Measurements from ENCODE around the gene ABCG2.

Gene ABCG2

DNA sequence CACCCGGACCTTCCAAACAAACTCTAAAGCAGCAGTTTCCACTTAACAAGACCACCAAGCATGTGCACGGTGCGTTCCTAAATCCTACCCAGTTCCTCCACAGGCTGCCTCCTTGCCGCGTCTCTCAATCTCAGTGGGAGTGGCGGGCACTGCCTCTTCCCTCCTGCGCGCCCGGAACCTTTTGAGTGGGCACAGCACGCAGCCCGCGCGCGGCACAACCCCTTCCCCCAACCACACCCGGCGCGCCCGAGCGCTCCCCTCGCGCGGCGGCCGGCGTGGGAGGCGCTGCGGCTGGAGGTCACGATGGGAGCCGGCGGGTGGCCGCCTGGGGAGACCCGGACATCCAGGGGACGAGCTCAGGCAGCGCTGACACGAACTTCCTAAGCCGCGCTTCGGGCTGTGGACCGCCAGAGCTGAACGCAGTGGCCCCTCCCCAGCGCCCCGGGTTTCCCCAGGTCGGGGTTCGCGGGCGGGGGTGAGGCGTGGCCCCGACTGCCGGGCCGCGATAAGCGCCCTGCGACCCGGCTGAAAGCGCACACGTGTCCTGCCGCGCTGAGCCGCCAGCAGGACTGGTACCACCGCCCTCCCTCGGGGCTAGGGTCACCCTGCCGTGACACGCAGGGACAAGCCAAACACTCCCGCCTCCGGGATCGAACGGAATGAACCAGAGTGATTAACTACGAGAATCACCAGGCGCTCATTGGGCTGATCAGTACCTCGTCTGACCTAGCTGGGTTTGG lies at the start of gene ABCG2:
Gene ABCG2 (minus strand): TSS at position 151 of the 740 bp plus-strand sequence. CDS start 18,644 bp downstream, outside the sequence.
- DNase-seq (ENCODE audit: low read depth), result no peak

DNA sequence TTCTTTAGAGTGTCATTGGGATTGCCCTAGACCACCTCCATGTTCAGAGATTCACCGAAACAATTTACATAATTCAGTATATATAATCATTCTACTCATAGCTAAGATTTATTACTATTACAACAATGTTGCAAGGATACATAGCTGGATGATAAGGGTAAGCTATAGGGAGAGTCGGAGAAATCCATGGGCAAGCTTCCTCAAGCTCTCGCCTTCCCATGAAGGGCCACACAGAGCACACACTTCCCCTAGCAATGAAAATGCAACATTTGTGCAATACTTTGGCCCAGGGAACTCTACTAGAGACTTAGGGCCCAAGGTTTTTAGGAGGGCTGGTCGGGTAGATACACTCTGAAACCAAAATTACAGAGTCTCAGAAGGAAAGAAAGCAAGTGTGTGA lies 49.7 kb upstream of the ABCG2 start:
- DNase-seq (ENCODE audit: low read depth), result no peak

DNA sequence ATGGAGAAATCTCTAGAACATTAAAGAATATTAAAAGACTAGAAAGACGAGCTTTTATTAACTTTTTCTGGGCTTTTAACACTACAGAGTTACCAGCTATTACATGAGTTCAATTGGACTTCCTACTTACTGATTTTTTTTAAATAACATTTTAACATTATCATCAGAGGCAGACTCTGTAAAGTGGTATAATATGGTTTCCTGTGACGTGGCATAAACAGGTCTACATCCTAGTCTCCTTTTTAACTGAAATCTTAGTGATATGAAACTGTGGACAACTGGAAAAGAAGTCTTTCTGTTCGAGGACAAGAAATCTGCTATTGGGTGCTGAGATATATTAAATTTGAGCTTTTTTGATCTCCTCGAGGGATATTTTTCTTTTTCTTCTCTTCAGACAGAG lies 48.7 kb upstream of the ABCG2 start:
- DNase-seq (ENCODE audit: low read depth), result no peak

DNA sequence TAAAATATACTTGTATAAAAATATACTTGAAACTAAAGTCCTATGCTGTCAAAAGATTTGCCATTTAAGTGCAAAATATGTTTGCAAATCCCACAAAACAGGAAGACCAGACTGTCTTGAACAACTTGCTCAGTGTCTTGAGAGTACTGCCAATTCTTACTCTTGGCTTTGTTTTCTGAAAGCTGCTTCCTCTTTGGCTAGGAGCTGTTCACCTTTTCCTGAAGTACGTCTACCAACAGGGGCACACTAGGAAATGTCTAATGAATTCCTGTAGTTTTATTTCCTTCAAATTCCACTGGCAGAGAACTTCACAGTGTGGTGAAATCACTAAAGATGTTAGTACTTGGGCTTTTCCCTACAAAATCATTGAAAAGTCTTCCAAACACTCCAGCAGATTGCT lies 46.4 kb upstream of the ABCG2 start:
- no peak for DNase-seq (ENCODE audit: low read depth)

DNA sequence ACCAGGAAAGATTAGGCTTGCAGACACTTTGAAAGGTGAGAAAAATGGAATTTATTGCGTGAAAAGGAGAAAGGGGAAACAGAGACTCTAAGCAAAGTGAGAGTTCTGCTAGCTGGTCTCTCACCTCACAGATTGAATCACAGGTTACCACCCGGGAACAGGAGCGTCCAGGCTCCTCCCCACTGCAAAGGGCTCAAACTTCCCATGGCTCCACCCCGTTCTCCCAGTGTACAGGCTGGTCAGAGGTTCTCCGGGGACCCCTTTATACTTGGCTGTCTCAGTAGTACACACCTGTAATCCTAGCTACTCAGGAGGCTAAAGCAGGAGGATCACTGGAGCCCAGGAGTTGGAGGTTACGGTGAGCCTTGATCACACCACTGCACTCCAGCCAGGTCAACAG lies 44.0 kb upstream of the ABCG2 start:
- no peak for DNase-seq (ENCODE audit: low read depth)

DNA sequence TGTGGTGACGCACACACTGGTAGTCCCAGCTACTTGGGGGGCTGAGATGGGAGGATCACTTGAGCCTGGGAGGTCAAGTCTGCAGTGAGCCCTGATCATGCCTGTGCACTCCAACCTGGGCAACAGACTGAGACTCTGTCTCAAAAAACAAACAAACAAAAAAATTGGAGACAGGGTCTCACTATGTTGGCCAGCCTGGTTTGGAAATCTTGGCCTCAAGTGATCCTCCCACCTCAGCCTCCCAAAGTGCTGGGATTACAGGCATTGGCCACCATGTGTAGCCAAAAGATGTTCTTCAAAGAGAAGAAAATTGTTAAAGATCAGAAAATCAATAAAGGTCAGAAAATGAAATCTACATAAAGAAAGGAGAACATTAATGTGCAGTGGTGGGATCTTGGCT lies 41.7 kb upstream of the ABCG2 start:
- DNase-seq (ENCODE audit: low read depth), result no peak

DNA sequence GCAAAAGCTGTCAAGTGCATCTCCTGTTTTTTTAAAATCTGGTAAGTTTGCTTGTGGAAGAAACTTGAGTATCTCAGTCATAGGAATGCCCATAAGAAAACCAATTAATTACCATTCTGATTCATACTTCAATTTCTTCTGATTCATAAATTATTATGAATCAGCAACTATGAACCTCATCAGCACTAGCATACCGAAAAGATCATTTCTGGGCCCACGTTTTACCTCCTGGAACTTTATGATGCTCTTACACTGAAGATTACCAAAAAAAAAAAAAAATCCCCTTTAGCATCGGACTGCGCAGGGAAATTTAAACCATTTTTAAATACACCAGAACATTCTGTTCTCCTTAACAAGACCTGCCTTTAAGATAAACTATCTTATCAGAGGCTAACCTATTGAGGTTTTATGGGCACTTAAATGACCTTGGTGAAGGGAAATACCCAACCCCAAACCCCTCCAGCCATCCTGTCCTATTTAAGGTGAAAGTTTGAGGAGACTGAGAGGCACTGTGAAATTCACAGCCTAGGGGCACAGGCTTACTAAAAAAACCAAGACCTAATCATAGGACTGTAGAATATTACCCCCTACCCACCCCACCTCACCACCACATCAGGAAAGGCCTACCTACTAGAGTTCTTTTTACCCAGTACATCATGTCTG lies 38.2 kb upstream of the ABCG2 start:
- DNase-seq (ENCODE audit: low read depth), result no peak

DNA sequence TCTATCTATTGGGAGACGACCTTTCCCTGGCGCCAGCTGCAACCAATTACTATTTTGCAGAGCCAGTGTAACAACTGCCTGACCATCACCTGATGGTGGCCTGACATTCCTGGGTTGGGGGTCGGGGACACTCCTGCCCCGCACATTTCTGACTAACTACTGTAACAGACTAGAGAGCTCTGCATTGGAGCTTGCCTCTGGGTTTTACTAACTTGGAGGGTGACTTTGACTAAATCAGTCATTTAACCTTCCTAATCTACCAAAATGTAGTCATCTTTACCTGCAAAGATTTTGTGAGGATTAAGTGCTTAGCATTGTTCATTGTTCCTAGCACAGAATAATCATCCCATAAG lies 37.5 kb upstream of the ABCG2 start:
- DNase-seq (ENCODE audit: low read depth), result no peak

DNA sequence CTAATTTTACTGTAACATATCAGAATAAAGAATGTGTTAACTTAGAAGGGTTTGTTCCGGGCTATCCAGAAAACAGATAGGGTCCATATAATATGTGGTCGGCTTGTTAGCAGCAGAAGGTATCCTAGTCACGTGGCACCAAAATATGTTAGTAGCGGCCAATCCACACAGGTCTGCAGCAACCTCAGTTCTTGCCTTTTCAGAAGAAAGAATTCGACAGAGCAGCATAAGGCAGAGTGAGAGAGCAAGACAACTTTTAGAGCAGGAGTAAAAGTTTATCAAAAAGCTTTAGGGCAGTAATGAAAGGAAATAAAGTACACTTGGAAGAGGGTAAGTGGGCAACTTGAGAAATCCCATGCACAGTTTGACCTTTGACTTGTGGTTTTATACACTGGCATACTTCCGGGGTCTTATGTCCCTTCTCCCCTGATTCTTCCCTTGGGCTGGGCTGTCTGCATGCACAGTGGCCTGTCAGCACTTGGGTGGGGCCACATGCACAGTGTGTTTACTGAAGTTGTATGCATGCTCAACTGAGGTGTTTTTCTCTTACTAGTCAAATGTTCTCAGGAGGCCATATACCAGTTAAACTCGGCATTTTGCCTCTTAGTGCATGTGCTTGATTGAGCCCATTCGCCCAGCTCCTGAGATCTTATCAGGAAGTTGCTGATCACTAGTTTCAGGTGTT lies 37.0 kb upstream of the ABCG2 start:
- no peak for DNase-seq (ENCODE audit: low read depth)

DNA sequence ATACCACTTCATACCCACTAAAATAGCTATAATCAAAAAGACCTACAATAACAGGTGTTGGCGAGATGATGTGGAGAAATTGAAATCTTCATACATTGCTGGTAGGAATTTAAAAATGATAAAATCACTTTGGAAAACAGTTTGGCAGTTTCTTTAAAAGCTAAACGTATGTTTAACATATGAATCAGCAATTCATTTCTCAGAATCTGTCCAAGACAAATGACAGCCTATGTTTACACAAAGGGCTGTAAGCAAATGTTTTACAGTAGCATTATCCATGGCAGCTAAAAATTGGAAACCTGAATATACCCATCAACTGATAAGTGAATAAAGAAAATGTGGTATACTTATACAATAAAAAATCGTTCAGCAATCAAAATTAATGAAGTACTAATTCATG lies 33.0 kb upstream of the ABCG2 start:
- DNase-seq (ENCODE audit: low read depth), result no peak

DNA sequence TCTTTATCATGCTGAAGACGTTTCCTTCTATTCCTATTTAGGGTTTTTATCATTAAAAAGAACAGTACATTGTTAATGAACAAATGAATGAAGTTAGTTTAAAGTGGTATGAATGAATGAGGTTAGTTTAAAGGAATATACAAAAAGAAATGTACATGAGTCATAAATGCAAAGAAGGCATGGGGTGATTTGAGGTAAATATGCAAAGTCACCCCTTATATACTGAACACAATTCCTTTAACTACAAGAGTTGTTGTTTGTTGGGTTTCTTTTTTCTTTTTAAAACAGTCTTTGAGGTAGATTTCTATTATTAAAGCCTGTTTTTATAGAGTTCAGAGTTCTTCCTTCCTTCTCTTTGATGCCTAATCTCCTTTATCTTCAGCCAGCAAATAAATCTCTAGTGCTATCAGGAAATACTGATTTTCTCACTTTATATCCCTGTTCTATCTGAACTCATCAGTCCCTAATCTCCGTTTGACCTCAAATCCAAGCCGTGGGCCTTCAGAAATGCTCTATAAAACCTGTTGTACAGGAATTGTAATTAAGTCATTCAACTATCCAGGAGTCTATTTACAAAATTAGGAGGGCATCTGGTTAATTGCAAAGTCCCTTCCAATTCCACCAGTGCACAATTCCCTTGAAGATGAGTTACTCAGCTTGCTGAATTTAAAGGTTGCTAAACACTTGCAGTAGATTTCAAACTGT lies 31.6 kb upstream of the ABCG2 start:
- no peak for DNase-seq (ENCODE audit: low read depth)

DNA sequence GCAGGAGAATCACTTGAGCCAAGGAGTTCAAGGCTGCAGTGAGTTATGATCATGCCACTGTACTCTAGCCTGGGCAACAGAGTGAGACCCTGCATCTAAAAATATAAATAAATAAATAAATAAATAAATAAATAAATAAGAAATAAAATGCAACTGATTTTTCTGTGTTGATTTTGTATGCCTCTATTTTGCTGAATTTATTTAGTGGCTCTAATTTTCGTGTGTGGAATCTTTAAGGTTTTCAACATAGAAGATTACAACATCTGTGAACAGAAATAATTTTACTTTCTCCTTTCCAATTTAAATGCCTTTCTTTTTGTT lies 30.9 kb upstream of the ABCG2 start:
- DNase-seq (ENCODE audit: low read depth), result no peak

DNA sequence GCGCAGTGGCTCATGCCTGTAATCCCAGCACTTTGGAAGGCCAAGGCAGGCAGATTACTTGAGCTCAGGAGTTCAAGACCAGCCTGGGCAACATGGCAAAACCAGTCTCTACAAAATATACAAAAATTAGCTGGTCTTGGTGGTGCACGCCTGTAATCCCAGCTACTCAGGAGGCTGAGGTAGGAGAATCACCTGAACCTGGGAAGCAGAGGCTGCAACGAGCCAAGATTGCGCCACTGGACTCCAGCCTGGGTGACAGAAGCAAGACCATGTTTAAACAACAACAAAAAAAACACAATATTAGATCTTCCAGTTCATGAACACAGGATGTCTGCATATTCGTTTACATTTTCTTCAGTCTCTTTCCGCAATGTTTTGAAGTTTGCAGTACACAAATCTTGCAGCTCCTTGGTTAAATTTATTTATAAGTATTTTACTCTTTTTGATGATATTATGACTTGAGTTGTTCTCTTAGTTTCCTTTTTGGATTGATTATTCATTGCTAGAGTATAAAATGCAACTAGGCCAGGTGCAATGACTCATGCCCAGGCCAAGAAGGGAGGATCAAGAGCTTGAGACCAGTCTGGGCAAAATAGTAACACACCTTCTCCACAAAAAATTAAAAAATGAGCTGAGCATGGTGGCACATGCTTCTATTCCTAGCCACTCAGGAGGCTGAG lies 30.4 kb upstream of the ABCG2 start:
- no peak for DNase-seq (ENCODE audit: low read depth)

DNA sequence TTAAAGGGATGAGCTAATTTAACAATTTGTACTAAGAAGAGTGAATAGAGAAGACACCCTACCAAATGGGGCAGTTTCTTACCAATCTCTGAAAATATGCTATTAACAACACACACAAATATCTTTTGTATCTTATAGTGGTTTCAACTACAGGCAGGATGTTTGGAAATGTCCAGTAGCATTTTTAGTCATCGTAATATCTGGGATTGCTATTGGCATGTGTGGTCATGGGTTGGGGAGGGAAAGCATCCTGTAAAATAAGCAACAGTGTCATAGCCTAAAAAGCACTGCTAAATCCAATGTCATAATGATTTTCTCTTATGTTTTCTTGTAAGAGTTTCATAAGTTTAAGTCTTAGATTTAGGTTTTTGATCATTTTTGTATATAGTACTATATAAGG lies 29.3 kb upstream of the ABCG2 start:
- DNase-seq (ENCODE audit: low read depth), result no peak

DNA sequence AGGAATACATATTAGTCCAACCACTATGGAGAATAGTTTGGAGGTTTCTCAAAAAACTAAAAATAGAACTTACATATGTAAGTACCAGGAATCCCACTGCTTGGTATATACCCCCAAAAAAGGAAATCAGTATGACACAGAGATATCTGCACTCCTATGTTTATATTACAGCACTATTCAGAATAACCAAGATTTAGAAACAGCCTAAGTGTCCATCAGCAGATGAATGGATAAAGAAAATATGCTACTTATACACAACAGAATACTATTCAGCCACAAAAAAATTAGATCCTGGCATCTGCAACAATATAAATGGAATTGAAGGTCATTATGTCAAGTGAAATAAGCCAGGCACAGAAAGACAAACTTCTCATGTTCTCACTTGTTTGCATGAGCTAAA lies 27.5 kb upstream of the ABCG2 start:
- no peak for DNase-seq (ENCODE audit: low read depth)

DNA sequence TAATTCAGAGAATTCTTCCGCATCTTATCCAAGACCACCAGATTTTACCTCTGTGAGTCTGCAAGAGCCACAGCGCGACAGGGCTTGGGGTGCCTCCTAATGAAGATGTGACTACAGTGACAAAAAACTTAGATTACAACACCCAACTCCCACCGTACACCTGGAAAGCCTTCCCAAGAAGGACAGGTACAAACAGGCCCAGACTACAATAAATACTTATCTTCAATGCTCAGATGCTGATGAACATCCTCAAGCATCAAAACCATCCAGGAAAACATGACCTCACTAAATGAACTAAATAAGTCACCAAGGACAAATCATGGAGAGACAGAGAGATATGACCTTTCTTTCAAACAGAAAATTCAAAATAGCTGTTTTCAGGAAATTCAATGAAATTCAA lies 20.8 kb upstream of the ABCG2 start:
- no peak for DNase-seq (ENCODE audit: low read depth)

DNA sequence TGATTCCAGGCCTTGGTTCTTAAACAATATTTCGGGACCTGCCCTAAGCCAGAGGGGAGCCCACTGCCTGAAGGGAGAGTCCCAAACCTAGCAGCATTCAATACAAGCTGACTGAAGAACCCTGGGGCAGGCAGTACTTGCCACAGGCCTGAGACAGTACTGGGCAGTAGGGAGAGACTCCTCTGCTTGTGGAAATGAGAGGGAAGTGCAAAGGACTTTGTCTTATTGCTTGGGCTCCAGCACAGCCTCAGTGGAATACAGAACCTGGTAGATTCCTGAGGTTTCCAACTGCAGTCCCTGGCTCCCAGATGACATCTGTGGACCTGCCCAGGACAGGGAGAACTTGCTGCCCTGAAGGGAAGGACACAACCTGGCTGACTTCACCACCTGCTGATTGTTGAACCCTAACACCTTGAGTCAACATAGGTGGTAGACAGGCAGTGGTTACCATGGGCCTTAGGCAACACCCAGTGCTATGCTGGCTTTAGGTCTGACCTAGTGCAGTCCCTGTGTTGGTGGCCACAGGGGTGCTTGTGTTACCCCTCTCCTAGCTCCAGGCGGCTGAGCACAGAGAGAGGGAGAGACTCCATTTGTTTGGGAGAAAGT lies 20.3 kb upstream of the ABCG2 start:
- DNase-seq (ENCODE audit: low read depth), result no peak

DNA sequence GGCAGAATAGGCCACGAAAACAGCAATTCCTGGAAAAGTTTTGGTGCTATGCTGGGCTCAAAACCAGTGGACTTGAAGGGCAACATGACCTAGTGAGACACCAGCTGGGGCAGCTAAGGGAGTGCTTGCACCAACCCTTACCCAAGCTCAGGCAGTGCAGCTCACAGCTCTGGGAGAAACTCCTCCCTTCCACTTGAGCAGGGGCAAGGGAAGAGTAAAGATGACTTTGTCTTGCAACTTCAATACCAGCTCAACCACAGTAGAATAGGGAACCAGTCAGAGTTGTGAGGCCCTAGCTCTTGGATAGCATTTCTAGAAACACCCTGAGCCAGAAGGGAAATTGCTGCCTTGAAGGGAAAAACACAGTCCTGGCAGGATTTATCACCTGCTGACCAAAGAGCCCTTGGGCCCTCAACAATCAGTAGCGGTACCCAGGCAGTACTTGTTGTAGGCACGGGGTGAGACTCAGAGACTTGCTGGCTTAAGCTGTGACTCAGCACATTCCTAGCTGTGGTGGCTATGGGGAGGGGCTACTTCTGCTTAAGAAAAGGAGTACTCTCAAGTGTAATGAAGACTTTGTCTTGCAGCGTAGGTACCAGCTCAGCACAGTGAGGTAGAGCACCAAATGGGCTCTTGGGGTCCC lies 19.7 kb upstream of the ABCG2 start:
- DNase-seq (ENCODE audit: low read depth), result peak; percentile 50

DNA sequence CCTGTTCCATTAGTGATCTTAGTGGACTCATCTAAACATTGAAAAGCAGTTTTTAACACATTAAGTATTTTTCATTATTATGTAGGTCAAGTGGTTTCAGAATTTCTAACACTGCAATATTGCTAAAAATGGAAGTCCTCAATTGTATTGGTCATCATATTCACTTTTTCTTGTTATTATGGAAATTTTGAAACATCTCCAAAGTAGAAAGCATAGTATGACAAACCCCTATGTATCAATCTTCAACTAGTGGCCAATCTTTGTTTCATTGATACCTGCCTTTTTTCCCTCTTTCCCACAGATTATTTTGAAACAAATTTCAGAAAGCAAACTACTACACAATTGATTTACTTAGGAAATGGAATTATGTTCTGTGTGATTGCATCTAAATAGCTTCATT lies 14.5 kb upstream of the ABCG2 start:
- DNase-seq (ENCODE audit: low read depth), result no peak

DNA sequence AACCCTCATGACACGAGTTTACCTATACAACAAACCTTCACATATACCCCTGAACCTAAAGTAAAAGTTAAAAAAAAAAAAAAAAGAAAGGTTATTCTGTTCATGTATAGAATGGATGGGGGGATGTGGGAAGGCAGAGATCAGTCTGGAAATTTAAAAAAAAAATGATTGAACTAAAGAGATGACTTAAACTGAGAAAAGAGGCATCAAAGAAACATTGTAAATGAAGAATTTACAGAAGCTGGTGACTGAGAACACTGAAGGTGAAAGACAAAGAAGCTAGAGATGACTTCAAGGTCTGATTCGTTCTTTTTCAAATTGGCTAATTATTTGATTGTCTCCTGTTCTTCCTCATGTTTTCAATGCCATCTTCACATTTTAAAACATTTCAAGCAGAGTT lies 12.8 kb upstream of the ABCG2 start:
- no peak for DNase-seq (ENCODE audit: low read depth)

DNA sequence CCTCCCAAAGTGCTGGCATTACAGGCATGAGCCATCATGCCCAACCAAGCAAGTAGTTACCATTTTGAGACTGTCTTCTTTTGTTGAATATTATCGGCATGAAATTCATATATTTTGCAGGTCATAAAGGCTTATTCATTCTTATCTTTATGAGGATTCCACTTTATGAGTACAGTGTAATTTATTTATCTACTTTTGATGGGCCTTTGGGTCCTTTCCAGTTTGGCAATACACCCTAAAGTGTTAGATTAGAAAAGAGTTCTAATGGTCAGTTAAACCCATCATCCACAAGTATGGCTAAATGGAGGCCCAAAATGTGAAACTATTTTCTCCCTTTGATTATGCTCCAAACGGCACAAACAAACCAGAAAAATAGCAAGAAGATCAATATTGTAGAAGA lies 10.9 kb upstream of the ABCG2 start:
- no peak for DNase-seq (ENCODE audit: low read depth)

DNA sequence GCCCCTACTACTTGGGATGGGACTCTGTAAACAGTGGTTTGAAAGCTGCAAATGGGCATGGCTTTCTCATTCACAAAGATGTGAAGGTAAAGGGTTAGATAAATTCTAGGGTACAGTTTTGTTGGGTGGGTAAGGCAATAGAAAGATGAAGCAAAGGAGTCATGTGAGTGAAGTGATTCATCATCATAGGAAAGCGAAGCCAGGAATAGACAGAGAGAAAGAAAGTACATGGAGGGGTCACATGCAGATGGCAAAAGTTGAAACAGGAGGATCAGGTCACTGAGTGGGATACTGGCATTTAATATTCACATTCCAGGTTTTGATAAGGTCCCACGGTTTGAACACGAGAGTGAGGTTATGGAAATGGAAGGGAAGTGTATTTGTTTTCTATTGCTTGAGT lies 8.2 kb upstream of the ABCG2 start:
- no peak for DNase-seq (ENCODE audit: low read depth)

Measured in non-pigmented ciliary epithelial cell (primary cell).